AG04449 (cell line): ENCODE data around the gene CTSD.

Experiments used
- CTCF ChIA-PET: fragments of 350-600 bp; formaldehyde crosslinking; extraction: SDS; loops from one replicate; lab custom pipeline; 2021; ENCODE audit warnings: antibody characterized with exemption; lab: Yijun Ruan, JAX
- POLR2A ChIA-PET: fragments of 400-600, 350-600 bp; formaldehyde crosslinking; extraction: SDS; loops from one replicate; lab custom pipeline; 2020; ENCODE audit warnings: antibody characterized with exemption, inconsistent platforms; lab: Yijun Ruan, JAX
- DNase-seq: peaks from one replicate; pipeline ENCODE4 v3.0.0-alpha.2; 2010; ENCODE audit warnings: low read depth, low spot score
- H3K4me3 ChIP-seq: 2 replicates; pipeline ENCODE4 v1.5.1; 2011; ENCODE audit warnings: low read depth, mild to moderate bottlenecking, control low read depth, low read length
- TF ChIP-seq, protein P1 (sequence below): IDR thresholded peaks from one replicate; pipeline ENCODE4 v1.5.1; 2011; ENCODE audit warnings: mild to moderate bottlenecking, moderate library complexity, low read length, control low read depth, inconsistent platforms; ENCODE audit not compliant: insufficient read depth; ENCODE audit errors: missing control alignments

Gene CTSD

DNA sequence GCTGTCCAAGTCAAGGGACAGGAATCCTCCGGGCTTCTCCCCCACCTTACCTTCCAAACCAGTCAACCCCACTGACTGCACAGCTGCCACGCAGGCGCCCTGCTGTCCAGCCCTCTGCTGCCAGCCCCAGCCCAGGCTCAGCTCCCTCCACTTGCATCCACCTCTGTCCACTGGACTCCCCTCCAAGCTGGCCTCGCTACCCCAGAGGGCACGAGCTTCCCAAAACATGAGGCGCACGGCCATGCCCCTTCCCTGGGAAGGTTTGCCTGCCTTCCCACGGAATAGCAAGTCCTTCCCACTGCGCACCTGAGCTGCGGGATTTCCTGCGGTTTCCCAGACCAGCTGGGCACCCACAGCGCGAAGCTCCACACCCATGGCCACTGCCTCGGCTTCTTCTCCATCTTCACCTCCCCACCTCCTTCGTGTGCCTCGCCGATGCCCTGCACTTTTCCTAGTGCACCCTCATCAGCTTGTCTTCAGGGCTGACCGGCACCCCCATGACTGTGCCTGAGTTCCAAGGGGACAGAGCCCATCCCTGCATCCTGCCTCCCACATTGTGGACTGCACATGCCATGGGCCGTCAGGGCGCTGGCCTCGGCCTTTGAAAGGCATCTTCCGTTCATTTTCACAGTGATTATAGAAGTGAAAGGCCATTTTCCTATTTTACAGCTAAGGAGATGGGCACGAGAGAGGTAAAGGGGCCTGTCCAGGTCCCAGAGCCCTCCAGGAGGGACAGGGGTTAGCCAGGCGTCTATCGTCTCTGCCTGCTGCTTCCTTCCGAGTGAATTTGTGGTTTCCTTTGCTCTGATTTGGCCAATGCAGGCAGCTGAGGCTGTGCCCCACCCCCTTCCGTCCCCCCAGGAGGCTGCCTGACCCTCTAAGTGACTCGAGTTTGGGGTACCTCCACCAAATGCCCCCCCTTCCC lies 29.7 kb downstream of the CTSD start:
- no peak overlapping the region for H3K4me3 ChIP-seq
- POLR2A ChIA-PET = no interaction called here
- DNase-seq = no peak
- CTCF ChIA-PET = interaction anchor here (1.5 kb wide), 1 partner anchor 99 kb away, joined by 5 read pairs; no protein-coding TSS in a partner anchor
- TF ChIP-seq, protein P1, sequence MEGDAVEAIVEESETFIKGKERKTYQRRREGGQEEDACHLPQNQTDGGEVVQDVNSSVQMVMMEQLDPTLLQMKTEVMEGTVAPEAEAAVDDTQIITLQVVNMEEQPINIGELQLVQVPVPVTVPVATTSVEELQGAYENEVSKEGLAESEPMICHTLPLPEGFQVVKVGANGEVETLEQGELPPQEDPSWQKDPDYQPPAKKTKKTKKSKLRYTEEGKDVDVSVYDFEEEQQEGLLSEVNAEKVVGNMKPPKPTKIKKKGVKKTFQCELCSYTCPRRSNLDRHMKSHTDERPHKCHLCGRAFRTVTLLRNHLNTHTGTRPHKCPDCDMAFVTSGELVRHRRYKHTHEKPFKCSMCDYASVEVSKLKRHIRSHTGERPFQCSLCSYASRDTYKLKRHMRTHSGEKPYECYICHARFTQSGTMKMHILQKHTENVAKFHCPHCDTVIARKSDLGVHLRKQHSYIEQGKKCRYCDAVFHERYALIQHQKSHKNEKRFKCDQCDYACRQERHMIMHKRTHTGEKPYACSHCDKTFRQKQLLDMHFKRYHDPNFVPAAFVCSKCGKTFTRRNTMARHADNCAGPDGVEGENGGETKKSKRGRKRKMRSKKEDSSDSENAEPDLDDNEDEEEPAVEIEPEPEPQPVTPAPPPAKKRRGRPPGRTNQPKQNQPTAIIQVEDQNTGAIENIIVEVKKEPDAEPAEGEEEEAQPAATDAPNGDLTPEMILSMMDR = no peak

DNA sequence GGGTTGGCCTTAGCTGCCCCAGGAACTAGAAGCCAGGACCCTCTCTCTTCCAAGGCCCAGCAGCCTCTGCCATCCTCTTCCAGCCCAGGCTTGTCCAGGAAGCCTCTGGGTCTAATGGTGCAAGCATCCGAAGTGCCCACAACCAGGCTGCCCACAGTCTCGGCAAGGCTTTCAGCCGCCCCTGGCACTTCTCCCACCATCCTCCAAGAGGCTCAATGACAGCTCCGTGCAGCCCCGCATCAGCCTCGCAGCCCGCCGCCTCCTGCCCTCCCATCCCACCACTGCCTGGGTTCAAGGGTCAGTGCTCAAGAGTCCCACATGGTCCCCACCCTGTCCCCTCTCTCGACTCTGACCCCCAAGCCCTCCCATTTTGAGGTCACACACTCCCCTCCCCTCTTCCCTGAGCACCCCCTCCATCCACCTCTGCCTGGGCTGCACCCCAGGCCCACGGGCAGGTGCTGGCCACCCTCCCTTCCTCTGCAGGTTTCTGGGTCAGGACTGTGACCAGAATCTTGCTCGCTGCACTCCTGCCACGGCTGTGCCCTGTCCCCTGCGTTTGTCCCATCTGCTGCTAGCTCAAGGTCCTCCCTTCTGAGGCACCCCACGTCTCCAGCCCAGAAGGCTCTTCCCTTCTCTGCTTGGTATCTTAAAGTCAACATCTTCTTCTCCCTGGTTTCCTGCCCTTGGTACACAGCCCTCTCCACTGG lies 30.6 kb downstream of the CTSD start:
- ChIA-PET POLR2A (no interaction called here), CTCF (interaction anchor here (1.5 kb wide), 1 partner anchor 100 kb away, joined by 5 read pairs; no protein-coding TSS in a partner anchor)
- TF ChIP-seq, protein P1 = no peak
- DNase-seq = no peak
- H3K4me3 ChIP-seq = no peak overlapping the region

DNA sequence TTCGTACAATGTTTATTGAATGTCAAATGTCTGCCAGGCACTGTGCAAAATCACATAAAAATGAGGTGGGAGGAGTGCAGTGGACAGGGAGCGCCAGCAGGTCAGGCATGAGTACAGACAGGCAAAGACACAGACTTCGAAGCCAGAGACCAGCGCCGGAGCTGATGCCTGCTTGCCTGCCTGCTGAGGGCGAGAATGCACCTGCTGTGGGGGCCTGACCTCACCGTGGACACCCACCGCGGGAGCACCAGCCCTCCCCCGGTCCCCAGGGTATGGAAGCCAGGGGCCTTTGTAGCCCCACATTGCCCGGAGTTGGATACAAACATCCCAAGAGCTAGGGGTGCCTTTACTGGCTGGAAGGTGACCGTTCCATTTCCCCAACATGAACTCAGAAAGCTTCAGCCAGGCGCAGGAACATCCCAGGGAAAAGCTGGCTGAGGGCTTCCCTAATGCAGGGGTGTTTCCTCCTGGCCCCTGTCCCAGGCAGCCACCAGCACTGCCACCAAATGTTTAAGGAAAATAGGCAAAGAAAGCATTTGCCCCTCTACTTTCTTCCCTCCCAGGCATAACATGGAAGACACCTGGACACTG lies 31.2 kb downstream of the CTSD start:
- DNase-seq = no peak
- CTCF ChIA-PET = no interaction called here
- H3K4me3 ChIP-seq = no peak overlapping the region
- TF ChIP-seq, protein P1 = no peak
- POLR2A ChIA-PET = no interaction called here

DNA sequence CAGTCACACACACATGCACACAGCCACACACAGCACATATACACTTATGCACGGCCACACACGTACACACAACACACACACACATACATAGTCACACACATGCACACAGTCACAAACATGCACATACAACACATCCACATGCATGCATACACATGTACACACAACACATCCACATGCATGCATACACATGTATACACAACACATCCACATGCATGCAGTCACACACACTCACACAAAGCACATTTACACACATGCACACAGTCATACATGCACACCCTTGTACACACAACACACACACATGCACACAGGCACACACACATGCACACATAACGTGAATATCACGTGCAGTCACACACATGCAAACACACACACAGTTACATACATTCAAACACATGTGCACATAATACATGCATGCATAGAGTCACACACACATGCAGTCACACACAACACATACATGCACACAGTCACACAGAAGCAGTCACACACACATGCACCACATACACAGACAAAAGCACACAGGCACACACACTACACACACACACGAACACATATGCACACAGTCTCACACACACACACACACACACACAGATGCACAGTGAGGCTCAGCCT lies 32.2 kb downstream of the CTSD start:
- TF ChIP-seq, protein P1 = no peak
- no peak overlapping the region for H3K4me3 ChIP-seq
- POLR2A ChIA-PET = no interaction called here
- CTCF ChIA-PET = no interaction called here
- DNase-seq = no peak

DNA sequence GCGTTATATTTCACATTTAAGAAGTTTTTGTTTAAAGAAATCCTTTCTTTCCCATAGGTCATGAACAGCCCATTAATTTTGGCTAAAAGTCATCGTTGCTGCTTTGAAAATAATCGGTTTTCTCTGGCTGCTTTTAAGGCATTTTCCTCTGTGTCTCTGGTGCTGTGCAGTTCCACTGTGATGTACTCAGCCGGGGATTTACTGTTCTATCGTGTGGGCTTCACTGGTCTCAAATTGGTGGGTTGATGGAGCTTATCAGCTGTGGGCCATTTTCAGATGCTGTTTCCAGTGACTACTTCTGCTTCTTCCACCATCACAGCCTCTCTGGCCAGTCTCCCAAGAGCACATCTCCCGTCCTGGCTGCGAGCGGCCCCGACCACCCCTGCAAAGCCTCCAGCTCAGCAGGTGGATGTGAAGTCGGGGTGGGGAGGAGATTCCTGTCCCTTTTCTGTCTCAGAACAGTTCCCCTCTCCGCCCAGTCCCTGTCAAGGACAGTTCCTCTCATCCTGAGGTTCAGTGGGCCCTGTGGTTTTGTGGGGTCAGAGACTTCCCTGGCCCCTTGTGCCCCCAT lies 33.6 kb downstream of the CTSD start:
- no peak for DNase-seq
- no peak overlapping the region for H3K4me3 ChIP-seq
- ChIA-PET POLR2A (no interaction called here), CTCF (no interaction called here)
- TF ChIP-seq, protein P1 = no peak
